Omental fat pad (tissue), 4 donors: Measurements from ENCODE around the gene KYNU. TPM values are rescaled to one million over a fixed set of nuclear protein-coding genes. Genes with fewer than 3 reads are reported as not detected.

Source experiments
- ATAC-seq: fragments of 150-250 bp; one replicate; pipeline ENCODE4 v1.9.1; 2016; ENCODE audit warnings: mild to moderate bottlenecking, moderate library complexity; ENCODE audit not compliant: low FRiP score
- DNase-seq: peaks from one replicate; pipeline ENCODE4 v3.0.0-alpha.2; 2019; ENCODE audit warnings: low spot score
- total RNA-seq, 4 donors: library from RNA; depleted of rRNA; stranded (reverse); fragments of >200 nt; gene quantifications; one replicate each; pipeline ENCODE4 v1.1.0, GENCODE V29; 2016
- TF ChIP-seq, protein P1 (sequence below), 3 donors: fragments of 450-650 bp; IDR thresholded peaks; one replicate each; pipeline ENCODE4 v1.5.1; 2016 to 2017; ENCODE audit warnings: antibody characterized with exemption in 3 of 3, mild to moderate bottlenecking in 3 of 3, moderate library complexity in 2 of 3

KYNU gene
- total RNA-seq, 4 donors from 2014 or later: 3.8 to 25.3 (median 8.4) TPM

- ATAC-seq (no peak), DNase-seq (no peak)
- TF ChIP-seq, protein P1, sequence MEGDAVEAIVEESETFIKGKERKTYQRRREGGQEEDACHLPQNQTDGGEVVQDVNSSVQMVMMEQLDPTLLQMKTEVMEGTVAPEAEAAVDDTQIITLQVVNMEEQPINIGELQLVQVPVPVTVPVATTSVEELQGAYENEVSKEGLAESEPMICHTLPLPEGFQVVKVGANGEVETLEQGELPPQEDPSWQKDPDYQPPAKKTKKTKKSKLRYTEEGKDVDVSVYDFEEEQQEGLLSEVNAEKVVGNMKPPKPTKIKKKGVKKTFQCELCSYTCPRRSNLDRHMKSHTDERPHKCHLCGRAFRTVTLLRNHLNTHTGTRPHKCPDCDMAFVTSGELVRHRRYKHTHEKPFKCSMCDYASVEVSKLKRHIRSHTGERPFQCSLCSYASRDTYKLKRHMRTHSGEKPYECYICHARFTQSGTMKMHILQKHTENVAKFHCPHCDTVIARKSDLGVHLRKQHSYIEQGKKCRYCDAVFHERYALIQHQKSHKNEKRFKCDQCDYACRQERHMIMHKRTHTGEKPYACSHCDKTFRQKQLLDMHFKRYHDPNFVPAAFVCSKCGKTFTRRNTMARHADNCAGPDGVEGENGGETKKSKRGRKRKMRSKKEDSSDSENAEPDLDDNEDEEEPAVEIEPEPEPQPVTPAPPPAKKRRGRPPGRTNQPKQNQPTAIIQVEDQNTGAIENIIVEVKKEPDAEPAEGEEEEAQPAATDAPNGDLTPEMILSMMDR (IDR thresholded peaks at IDR 0.05): no peak
Observed at GRCh38 chr2:142975239-142975638, 97.8 kb downstream of the KYNU start.

GRCh38 chr2:142980246-142981068 is 103.0 kb downstream of the KYNU start:
- TF ChIP-seq, protein P1 (IDR thresholded peaks at IDR 0.05): no peak
- DNase-seq (no peak), ATAC-seq (no peak)

DNA sequence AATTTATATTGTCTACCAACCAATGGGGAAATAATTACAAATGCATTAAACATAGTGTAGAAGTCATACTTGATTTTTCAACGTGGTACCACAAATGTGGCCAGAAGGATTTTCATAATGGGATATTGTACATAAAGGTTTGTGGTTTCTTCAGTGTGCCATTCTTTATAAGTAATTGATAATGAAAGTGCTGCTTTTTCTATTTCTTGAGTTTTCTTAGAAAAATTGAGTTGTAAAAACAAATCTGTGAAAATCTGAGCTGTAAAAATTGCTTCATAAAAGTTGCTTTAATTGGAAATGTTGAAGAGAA is 103.6 kb downstream of the KYNU start:
- ATAC-seq (no peak), DNase-seq (no peak)
- TF ChIP-seq, protein P1 (IDR thresholded peaks at IDR 0.05): no peak

GRCh38 chr2:142981756-142982155 is 104.3 kb downstream of the KYNU start:
- DNase-seq (no peak), ATAC-seq (no peak)
- TF ChIP-seq, protein P1 (IDR thresholded peaks at IDR 0.05): no peak

DNA sequence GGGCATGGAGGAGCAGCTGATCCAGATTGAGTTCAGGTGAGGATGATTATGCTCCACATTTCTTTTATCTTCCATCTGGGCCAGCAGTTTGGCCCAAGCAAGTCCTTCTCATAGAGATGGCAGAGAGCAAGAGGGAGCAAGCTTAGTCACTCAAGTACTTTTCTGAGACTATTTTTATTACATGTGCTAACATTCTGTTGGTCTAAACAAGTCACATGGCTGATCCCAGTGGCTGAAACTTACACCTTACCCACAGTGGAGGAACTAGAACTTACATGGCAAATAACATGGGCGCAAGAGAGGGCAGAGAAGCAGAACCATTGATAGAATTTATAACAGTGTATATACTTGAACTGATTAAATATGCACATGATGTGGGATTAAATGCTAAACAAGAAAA is 105.7 kb downstream of the KYNU start:
- DNase-seq (no peak), ATAC-seq (no peak)
- TF ChIP-seq, protein P1 (IDR thresholded peaks at IDR 0.05): no peak

DNA sequence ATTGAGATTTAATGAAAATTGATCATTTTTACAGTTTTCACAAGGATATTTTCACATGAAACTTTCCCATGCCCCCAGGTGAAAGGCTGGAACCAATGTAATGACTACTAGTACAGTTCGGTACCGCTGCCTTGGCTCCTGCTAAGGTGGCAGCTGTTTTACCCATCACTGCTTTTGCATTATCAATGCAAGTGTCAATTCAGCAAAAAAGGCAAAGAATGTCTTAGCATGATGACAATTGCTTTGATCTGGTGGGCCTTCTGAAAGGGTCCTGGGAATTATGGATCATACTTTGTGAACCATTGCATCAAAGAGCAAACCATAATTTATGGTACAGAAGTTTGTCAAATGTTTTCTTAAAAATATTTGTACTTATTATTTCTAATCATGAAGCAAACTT is 107.2 kb downstream of the KYNU start:
- TF ChIP-seq, protein P1 (IDR thresholded peaks at IDR 0.05): no peak
- no peak for DNase-seq
- no peak for ATAC-seq

GRCh38 chr2:142987044-142987443 is 109.6 kb downstream of the KYNU start:
- ATAC-seq: no peak
- DNase-seq: no peak
- TF ChIP-seq, protein P1 (IDR thresholded peaks at IDR 0.05): no peak
